Body of pancreas (tissue), 4 donors: ENCODE measurements around the gene ASS1. TPM values are rescaled to one million over a fixed set of nuclear protein-coding genes. Genes with fewer than 3 reads are reported as not detected.

Experiments used
- ATAC-seq: fragments of 150-250 bp; one replicate; pipeline ENCODE4 v1.9.1; 2016
- DNase-seq, 4 donors: peaks; one replicate each; pipeline ENCODE4 v3.0.0-alpha.2; 2019
- H3K27ac ChIP-seq, 4 donors: fragments of 200-600 bp; sonication (generic); 1 replicate in 3 of 4; 2 replicates in 1 of 4; pipeline versions ENCODE4 v1.5.1 to v1.6.1; 2016 to 2019; ENCODE audit warnings: mild to moderate bottlenecking in 1 of 4, mixed read lengths in 1 of 4, moderate library complexity in 1 of 4
- H3K27me3 ChIP-seq, 2 donors: fragments of 200-600 bp; sonication (generic); one replicate each; pipeline ENCODE4 v1.6.0; 2016; ENCODE audit warnings: mild to moderate bottlenecking in 1 of 2
- H3K36me3 ChIP-seq, 2 donors: fragments of 200-600 bp; sonication (generic); replicated peaks in 1 of 2; 2 replicates each; pipeline ENCODE4 v1.5.1; 2016; ENCODE audit warnings: low read depth in 2 of 2; ENCODE audit not compliant: insufficient read depth in 1 of 2
- H3K4me1 ChIP-seq: fragments of 200-600 bp; sonication (generic); one replicate; pipeline ENCODE4 v1.6.0; 2016
- H3K4me3 ChIP-seq, 2 donors: fragments of 200-600 bp; sonication (generic); 1 replicate in 1 of 2; 2 replicates in 1 of 2; pipeline ENCODE4 v1.5.1; 2016 to 2019
- H3K9me3 ChIP-seq, 3 donors: fragments of 200-600 bp; sonication (generic); 1 replicate in 2 of 3; 2 replicates in 1 of 3; pipeline ENCODE4 v1.5.1; 2016
- CTCF ChIP-seq, 7 experiments: fragments of 450-650 bp in 4 of 7; fragments of 200-600 bp in 3 of 7; sonication (generic) in 3 of 7; IDR thresholded peaks; one replicate each; pipeline ENCODE4 v1.5.1; 2016 to 2019; ENCODE audit warnings: antibody characterized with exemption in 7 of 7
- POLR2A ChIP-seq, 3 donors: fragments of 450-650 bp; IDR thresholded peaks; one replicate each; pipeline ENCODE4 v1.6.1; 2016; ENCODE audit warnings: antibody characterized with exemption in 3 of 3, mild to moderate bottlenecking in 2 of 3
- WGBS, 2 donors: methylation state at CpG; one replicate each; pipeline ENCODE4 v1.1.5; 2017; 5-methylcytosine and 5-hydroxymethylcytosine counted together
- intact Hi-C: fragments of 100-400 bp; cut with DNase I; formaldehyde crosslinking; loops from one replicate; pipeline ENCODE4 v1.15.1; 2023
- total RNA-seq, 2 donors: library from RNA; depleted of rRNA; stranded (reverse); fragments of >200 nt; gene quantifications; one replicate each; pipeline ENCODE4 v1.1.0, GENCODE V29; 2016

Gene ASS1
- total RNA-seq, 2 donors from 2014 or later: 31.6 to 120 TPM

GRCh38 chr9:130495067-130495466 lies 50.3 kb downstream of the ASS1 start:
- Histone ChIP-seq H3K27me3 (no peaks in the 10 kb centered on the region), H3K9me3 (no peaks in the 10 kb centered on the region), H3K36me3 (peaks cover 0 to 3% of the 10 kb centered on the region in 2 donors), H3K4me3 (no peak overlapping the region), H3K27ac (no peak overlapping the region), H3K4me1 (peaks cover 6% of the 10 kb centered on the region)
- DNase-seq (no peak), ATAC-seq (no peak)
- intact Hi-C loops: no loop called here
- no peak for TF ChIP-seq CTCF (IDR thresholded peaks at IDR 0.05)
- TF ChIP-seq POLR2A (IDR thresholded peaks at IDR 0.05): no peak
- WGBS, 2 donors: 98 to 100% methylated on average over 2 to 3 of the region's 3 CpGs

DNA sequence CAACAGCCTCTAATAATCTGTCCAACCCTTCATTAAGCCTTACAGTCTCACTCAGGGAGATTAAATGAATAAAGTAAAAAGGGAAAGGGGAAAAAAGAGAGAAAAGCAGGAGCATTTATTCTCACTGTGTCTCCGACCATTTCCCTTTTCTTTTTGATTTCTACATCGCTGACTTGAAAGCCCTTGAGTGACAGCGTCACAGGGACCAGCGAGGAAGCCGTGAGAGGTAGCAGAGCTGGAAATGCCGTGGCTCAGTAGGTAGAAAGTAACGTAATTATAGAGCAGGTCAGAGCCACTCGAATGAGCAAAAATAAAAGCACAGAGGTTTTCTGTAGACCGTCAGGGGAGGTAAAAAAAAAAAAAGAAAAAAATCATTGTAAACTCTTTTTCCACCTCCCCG lies 52.4 kb downstream of the ASS1 start:
- Histone ChIP-seq H3K27ac (no peak overlapping the region), H3K27me3 (no peaks in the 10 kb centered on the region), H3K4me1 (peaks cover 11% of the 10 kb centered on the region), H3K4me3 (no peak overlapping the region), H3K9me3 (no peaks in the 10 kb centered on the region), H3K36me3 (peaks cover 0 to 3% of the 10 kb centered on the region in 2 donors)
- intact Hi-C loops: no loop called here
- TF ChIP-seq CTCF (IDR thresholded peaks at IDR 0.05) (no peak), POLR2A (IDR thresholded peaks at IDR 0.05) (no peak)
- WGBS, 2 donors: 84 to 89% methylated on average over 10 of the region's 10 CpGs
- ATAC-seq (no peak), DNase-seq (no peak)

GRCh38 chr9:130498298-130498917 lies 53.6 kb downstream of the ASS1 start:
- H3K27me3 ChIP-seq: no peaks in the 10 kb centered on the region
- peaks cover 11% of the 10 kb centered on the region for H3K4me1 ChIP-seq
- intact Hi-C loops: no loop called here
- H3K36me3 ChIP-seq: peaks cover 0 to 3% of the 10 kb centered on the region in 2 donors
- WGBS, 2 donors: 89 to 93% methylated on average over 6 to 7 of the region's 7 CpGs
- no peak overlapping the region for H3K27ac ChIP-seq
- ATAC-seq: no peak
- no peak for DNase-seq
- TF ChIP-seq CTCF (IDR thresholded peaks at IDR 0.05) (no peak), POLR2A (IDR thresholded peaks at IDR 0.05) (no peak)
- no peak overlapping the region for H3K4me3 ChIP-seq
- no peaks in the 10 kb centered on the region for H3K9me3 ChIP-seq

- TF ChIP-seq CTCF (IDR thresholded peaks at IDR 0.05) (no peak), POLR2A (IDR thresholded peaks at IDR 0.05) (no peak)
- Histone ChIP-seq H3K9me3 (no peaks in the 10 kb centered on the region), H3K36me3 (peaks cover 0 to 3% of the 10 kb centered on the region in 2 donors), H3K4me3 (no peak overlapping the region), H3K4me1 (peaks cover 11% of the 10 kb centered on the region), H3K27ac (peak overlapping the region; percentile 12 to 66 (median 55)), H3K27me3 (no peaks in the 10 kb centered on the region)
- DNase-seq (peak in 2 of 4 donors; percentile 13 to 30), ATAC-seq (no peak)
- WGBS, 2 donors: 65 to 70% methylated on average over 4 to 9 of the region's 9 CpGs
- intact Hi-C loops: no loop called here
Observed at GRCh38 chr9:130498918-130499698, 54.3 kb downstream of the ASS1 start.
